Natural killer cell (primary cell): ENCODE results near the gene NEURL2. TPM values are rescaled to one million over a fixed set of nuclear protein-coding genes. Genes with fewer than 3 reads are reported as not detected.

Experiments used
- ATAC-seq, 3 donors: fragments of 150-1000 bp in 2 of 3; fragments of 200-7000 bp in 1 of 3; cut with Tn5 transposase; 1 replicate in 1 of 3; 2 replicates in 2 of 3; pipeline ENCODE4 v1.10.0; 2021; ENCODE audit warnings: mild to moderate bottlenecking in 2 of 3, moderate library complexity in 2 of 3
- DNase-seq, 2 donors: peaks; one replicate each; pipeline versions ENCODE4 v3.0.0 to v3.0.0-alpha.2; 2013 to 2021; ENCODE audit warnings: mixed read lengths in 1 of 2
- H3K27ac ChIP-seq: one replicate; pipeline ENCODE4 v1.5.1; 2013; ENCODE audit warnings: mild to moderate bottlenecking, low read length
- H3K27me3 ChIP-seq: one replicate; pipeline ENCODE4 v1.6.1; 2013; ENCODE audit warnings: low read length; ENCODE audit not compliant: control insufficient read depth, insufficient read depth
- H3K36me3 ChIP-seq: one replicate; pipeline ENCODE4 v1.6.1; 2013; ENCODE audit warnings: low read length; ENCODE audit not compliant: control insufficient read depth, insufficient read depth
- H3K4me1 ChIP-seq: one replicate; pipeline ENCODE4 v1.6.1; 2013; ENCODE audit warnings: low read length; ENCODE audit not compliant: control insufficient read depth, insufficient read depth
- H3K4me3 ChIP-seq: one replicate; pipeline ENCODE4 v1.5.1; 2013; ENCODE audit warnings: low read length
- H3K9me3 ChIP-seq: one replicate; pipeline ENCODE4 v1.6.1; 2013; ENCODE audit warnings: low read length; ENCODE audit not compliant: control insufficient read depth, insufficient read depth
- H3K27ac Mint-ChIP-seq, 2 donors: one replicate each; pipeline ENCODE4 v1.8.0; 2022; ENCODE audit warnings: mild to moderate bottlenecking in 2 of 2, mixed read lengths in 2 of 2, moderate library complexity in 1 of 2
- H3K27me3 Mint-ChIP-seq, 2 donors: one replicate each; pipeline ENCODE4 v1.8.0; 2022; ENCODE audit warnings: low read depth in 2 of 2, mixed read lengths in 2 of 2
- H3K36me3 Mint-ChIP-seq: one replicate; pipeline ENCODE4 v1.8.0; 2022; ENCODE audit warnings: mixed read lengths
- H3K4me1 Mint-ChIP-seq, 2 donors: one replicate each; pipeline ENCODE4 v1.8.0; 2022; ENCODE audit warnings: mixed read lengths in 2 of 2
- H3K4me3 Mint-ChIP-seq: one replicate; pipeline ENCODE4 v1.8.0; 2022; ENCODE audit warnings: mild to moderate bottlenecking, moderate library complexity, mixed read lengths
- H3K9me3 Mint-ChIP-seq, 2 donors: one replicate each; pipeline ENCODE4 v1.8.0; 2022; ENCODE audit warnings: mixed read lengths in 2 of 2
- CTCF ChIP-seq: fragments of 200-600 bp; IDR thresholded peaks from one replicate; pipeline ENCODE4 v1.8.0; 2022; ENCODE audit warnings: antibody characterized with exemption
- WGBS: methylation state at CpG from one replicate; pipeline ENCODE4 v1.1.7; 2013; ENCODE audit warnings: missing lambda C conversion rate; ENCODE audit not compliant: insufficient coverage; 5-methylcytosine and 5-hydroxymethylcytosine counted together
- intact Hi-C: fragments of 100-400 bp; cut with micrococcal nuclease; formaldehyde crosslinking; loops from one replicate; pipeline ENCODE4 v1.14.2; 2022
- total RNA-seq, 4 donors: library from RNA; stranded (reverse); fragments of 120-200 nt in 1 of 4; gene quantifications; one replicate each; pipeline versions ENCODE4 v1.2.3 to v1.2.4, GENCODE V29; 2013 to 2022

Gene NEURL2
- total RNA-seq, 3 donors from 2014 or later (not counting 1 experiment from before 2014, with no cell fraction given), result 0.89 to 1.4 (median 1.4) TPM

GRCh38 chr20:45888681-45889080, 2.3 kb downstream of the NEURL2 start:
- intact Hi-C loops, result no loop called here
- no peaks in the 10 kb centered on the region for H3K9me3 Mint-ChIP-seq
- H3K4me3 Mint-ChIP-seq, result peak overlapping the region; percentile 52
- no peak for TF ChIP-seq CTCF
- H3K27me3 ChIP-seq, result no peaks in the 10 kb centered on the region
- no peak overlapping the region for H3K27ac ChIP-seq
- no peaks in the 10 kb centered on the region for H3K27me3 Mint-ChIP-seq
- ATAC-seq, result no peak
- peaks cover 35% of the 10 kb centered on the region for H3K4me1 ChIP-seq
- 82% methylated on average over 3 of the region's 3 CpGs for WGBS
- no peaks in the 10 kb centered on the region for H3K36me3 Mint-ChIP-seq
- H3K9me3 ChIP-seq, result no peaks in the 10 kb centered on the region
- DNase-seq, result no peak
- no peak overlapping the region for H3K27ac Mint-ChIP-seq
- no peak overlapping the region for H3K4me3 ChIP-seq
- peaks cover 5 to 24% of the 10 kb centered on the region in 2 donors for H3K4me1 Mint-ChIP-seq
- no peaks in the 10 kb centered on the region for H3K36me3 ChIP-seq

- Histone ChIP-seq H3K27ac (no peak within 1 kb of the TSS), H3K4me3 (no peak within 1 kb of the TSS), H3K4me1 (peaks cover 22% of the 10 kb centered on the region), H3K27me3 (no peaks in the 10 kb centered on the region), H3K9me3 (no peaks in the 10 kb centered on the region), H3K36me3 (no peaks in the 10 kb centered on the region)
- no peaks in the 10 kb centered on the region for H3K27me3 Mint-ChIP-seq
- H3K36me3 Mint-ChIP-seq, result no peaks in the 10 kb centered on the region
- DNase-seq (no peak), ATAC-seq (no peak)
- no peak within 1 kb of the TSS for H3K27ac Mint-ChIP-seq
- peaks cover 8 to 21% of the 10 kb centered on the region in 2 donors for H3K4me1 Mint-ChIP-seq
- TF ChIP-seq CTCF, result no peak
- H3K9me3 Mint-ChIP-seq, result no peaks in the 10 kb centered on the region
- H3K4me3 Mint-ChIP-seq, result no peak within 1 kb of the TSS
- 98% methylated on average over 8 of the region's 8 CpGs for WGBS
- intact Hi-C loops, result no loop called here
These were observed 3.7 kb downstream of the NEURL2 start, which contains the start of gene SPATA25 for GRCh38 chr20:45887346-45887715. TSS of gene SPATA25 (minus strand) at chr20:45887622. CDS start at chr20:45887590, 32 bp downstream.

- intact Hi-C loops, result no loop called here
- no peak for TF ChIP-seq CTCF
These were observed 4.2 kb downstream of the NEURL2 start for GRCh38 chr20:45886590-45887345.

GRCh38 chr20:45883100-45883469, 7.9 kb downstream of the NEURL2 start:
- H3K9me3 Mint-ChIP-seq, result no peaks in the 10 kb centered on the region
- H3K4me1 Mint-ChIP-seq, result peaks cover 18% of the 10 kb centered on the region in 2 donors
- intact Hi-C loops, result no loop called here
- DNase-seq (no peak), ATAC-seq (no peak)
- no peak overlapping the region for H3K4me3 Mint-ChIP-seq
- H3K4me3 ChIP-seq, result no peak overlapping the region
- no peak for TF ChIP-seq CTCF
- H3K4me1 ChIP-seq, result peaks cover 12% of the 10 kb centered on the region
- H3K27ac ChIP-seq, result no peak overlapping the region
- H3K27me3 ChIP-seq, result no peaks in the 10 kb centered on the region
- no peak overlapping the region for H3K27ac Mint-ChIP-seq
- H3K9me3 ChIP-seq, result no peaks in the 10 kb centered on the region
- H3K27me3 Mint-ChIP-seq, result peaks cover 0 to 4% of the 10 kb centered on the region in 2 donors
- H3K36me3 ChIP-seq, result peaks cover 5% of the 10 kb centered on the region
- 95% methylated on average over 9 of the region's 9 CpGs for WGBS
- no peaks in the 10 kb centered on the region for H3K36me3 Mint-ChIP-seq

More at GRCh38 chr20:45886590-45887345, 4.2 kb downstream of the NEURL2 start:
- Histone ChIP-seq H3K9me3 (no peaks in the 10 kb centered on the region), H3K4me3 (no peak overlapping the region), H3K4me1 (peaks cover 16% of the 10 kb centered on the region), H3K27me3 (no peaks in the 10 kb centered on the region), H3K27ac (no peak overlapping the region), H3K36me3 (no peaks in the 10 kb centered on the region)
- H3K27me3 Mint-ChIP-seq, result no peaks in the 10 kb centered on the region
- no peaks in the 10 kb centered on the region for H3K36me3 Mint-ChIP-seq
- H3K27ac Mint-ChIP-seq, result no peak overlapping the region
- no peak for DNase-seq
- no peaks in the 10 kb centered on the region for H3K9me3 Mint-ChIP-seq
- peaks cover 12 to 20% of the 10 kb centered on the region in 2 donors for H3K4me1 Mint-ChIP-seq
- ATAC-seq, result no peak
- WGBS, result 96% methylated on average over 17 of the region's 19 CpGs
- no peak overlapping the region for H3K4me3 Mint-ChIP-seq
